ENCODE data around the gene ADD3.

- TF ChIP-seq CTCF (IDR thresholded peaks at IDR 0.05; ENCODE audit: low read length) = no peak
- no peak for TF ChIP-seq EZH2 (IDR thresholded peaks at IDR 0.05; ENCODE audit: borderline replicate concordance, low read length)
Measured at GRCh38 chr10:110036640-110037039, 28.9 kb downstream of the ADD3 start.
